WTC11 (cell line): ENCODE results near the gene OGDHL. TPM values are rescaled to one million over a fixed set of nuclear protein-coding genes. Genes with fewer than 3 reads are reported as not detected.

ENCODE experiments used
- ATAC-seq: fragments of 200-7000 bp; cut with Tn5 transposase; 2 replicates; pipeline ENCODE4 v1.10.0; 2021; ENCODE audit warnings: mild to moderate bottlenecking, moderate library complexity
- CTCF ChIA-PET: fragments of 300-600 bp; sonication (Branson Sonifier 250); formaldehyde crosslinking; loops from one replicate; lab custom pipeline; 2021; ENCODE audit warnings: antibody characterized with exemption; lab: Charles Lee
- POLR2A ChIA-PET: fragments of 350-600 bp; sonication (Branson Sonifier 250); formaldehyde crosslinking; loops from one replicate; lab custom pipeline; 2021; ENCODE audit warnings: antibody characterized with exemption; lab: Charles Lee
- DNase-seq: peaks from one replicate; pipeline ENCODE4 v3.0.0; 2021; ENCODE audit warnings: low spot score
- H3K27ac Mint-ChIP-seq: 2 replicates; pipeline ENCODE4 v1.8.0; 2021; ENCODE audit warnings: mixed read lengths
- H3K27me3 Mint-ChIP-seq: 2 replicates; pipeline ENCODE4 v1.8.0; 2021; ENCODE audit warnings: low read depth, mild to moderate bottlenecking, moderate library complexity, mixed read lengths
- H3K36me3 Mint-ChIP-seq: 2 replicates; pipeline ENCODE4 v1.8.0; 2021; ENCODE audit warnings: mixed read lengths
- H3K4me1 Mint-ChIP-seq: 2 replicates; pipeline ENCODE4 v1.8.0; 2022; ENCODE audit warnings: mixed read lengths
- H3K4me3 Mint-ChIP-seq: 2 replicates; pipeline ENCODE4 v1.8.0; 2021; ENCODE audit warnings: mild to moderate bottlenecking, moderate library complexity, mixed read lengths
- H3K9me3 Mint-ChIP-seq: 2 replicates; pipeline ENCODE4 v1.8.0; 2021; ENCODE audit warnings: mixed read lengths
- CREB1 ChIP-seq: sonication (generic); formaldehyde crosslinking; IDR thresholded peaks from 2 replicates; pipeline ENCODE4 v1.8.0; 2023; ENCODE audit warnings: mild to moderate bottlenecking, missing genetic modification reagents
- FOXJ3 ChIP-seq: sonication (generic); formaldehyde crosslinking; IDR thresholded peaks from 2 replicates; pipeline ENCODE4 v1.9.0; 2021; ENCODE audit warnings: missing genetic modification reagents, mild to moderate bottlenecking, borderline replicate concordance
- GABPB1 ChIP-seq: sonication (generic); formaldehyde crosslinking; IDR thresholded peaks from 2 replicates; pipeline ENCODE4 v1.8.1; 2023; ENCODE audit warnings: mild to moderate bottlenecking, missing genetic modification reagents
- MYBL2 ChIP-seq: sonication (generic); formaldehyde crosslinking; IDR thresholded peaks from 2 replicates; pipeline ENCODE4 v1.8.1; 2023; ENCODE audit warnings: mild to moderate bottlenecking, moderate library complexity, missing genetic modification reagents
- NFATC4 ChIP-seq: fragments of 250-450 bp; sonication (Bioruptor Pico); IDR thresholded peaks from 2 replicates; pipeline ENCODE4 v1.9.0; 2021; ENCODE audit warnings: mild to moderate bottlenecking
- OVOL2 ChIP-seq: fragments of 250-450 bp; sonication (Bioruptor Pico); IDR thresholded peaks from 2 replicates; pipeline ENCODE4 v1.9.0; 2021; ENCODE audit warnings: mild to moderate bottlenecking, borderline replicate concordance
- ZNF232 ChIP-seq: sonication (generic); formaldehyde crosslinking; IDR thresholded peaks from 2 replicates; pipeline ENCODE4 v1.8.0; 2022; ENCODE audit warnings: mild to moderate bottlenecking, missing genetic modification reagents
- ZNF671 ChIP-seq: fragments of 250-450 bp; sonication (Bioruptor Pico); IDR thresholded peaks from 2 replicates; pipeline ENCODE4 v1.8.0; 2021; ENCODE audit warnings: mild to moderate bottlenecking
- total RNA-seq: library from RNA; stranded (reverse); gene quantifications from 3 replicates; pipeline ENCODE4 v1.2.3, GENCODE V29; 2021
- TF ChIP-seq, protein P1 (sequence below): sonication (generic); formaldehyde crosslinking; IDR thresholded peaks from 2 replicates; pipeline ENCODE4 v1.8.0; 2022; ENCODE audit warnings: mild to moderate bottlenecking, missing genetic modification reagents
- TF ChIP-seq, protein P2 (sequence below): sonication (generic); formaldehyde crosslinking; conservative IDR thresholded peaks from 2 replicates; pipeline ENCODE4 v1.8.1; 2023; ENCODE audit warnings: mild to moderate bottlenecking, low read depth, missing genetic modification reagents, moderate library complexity
- TF ChIP-seq, protein P3 (sequence below): sonication (generic); formaldehyde crosslinking; IDR thresholded peaks from 2 replicates; pipeline ENCODE4 v1.8.1; 2023; ENCODE audit warnings: mild to moderate bottlenecking, missing genetic modification reagents, borderline replicate concordance
- TF ChIP-seq, protein P4 (sequence below): sonication (generic); formaldehyde crosslinking; IDR thresholded peaks from 2 replicates; pipeline ENCODE4 v1.8.0; 2022; ENCODE audit warnings: mild to moderate bottlenecking, missing genetic modification reagents
- TF ChIP-seq, protein P5 (sequence below): sonication (generic); formaldehyde crosslinking; IDR thresholded peaks from 2 replicates; pipeline ENCODE4 v1.8.0; 2022; ENCODE audit warnings: missing genetic modification reagents

Gene OGDHL
- total RNA-seq, 1 experiment from 2014 or later, result 35.1 TPM

DNA sequence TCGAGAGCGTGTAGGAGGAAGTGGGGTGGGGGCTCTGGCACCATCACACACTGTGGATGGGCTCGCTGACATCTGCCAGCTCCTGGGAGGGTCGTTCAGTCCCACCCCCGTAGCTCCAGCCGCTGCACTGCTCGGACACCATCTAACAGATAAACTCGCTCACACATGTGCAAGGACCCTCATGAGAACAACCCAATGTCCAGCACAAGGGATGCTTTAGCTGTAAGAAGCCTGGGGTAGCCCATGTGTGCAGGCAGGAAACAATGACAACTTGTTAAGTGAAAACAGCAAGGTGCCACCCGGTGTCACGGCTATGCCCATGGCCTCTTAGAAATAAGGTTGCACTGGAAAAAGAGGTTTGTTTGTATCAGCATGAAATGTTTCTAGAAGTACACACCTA lies 14.1 kb downstream of the OGDHL start (continued):
- no peak for TF ChIP-seq NFATC4 (CRISPR knock-in tag)
- TF ChIP-seq, protein P1, sequence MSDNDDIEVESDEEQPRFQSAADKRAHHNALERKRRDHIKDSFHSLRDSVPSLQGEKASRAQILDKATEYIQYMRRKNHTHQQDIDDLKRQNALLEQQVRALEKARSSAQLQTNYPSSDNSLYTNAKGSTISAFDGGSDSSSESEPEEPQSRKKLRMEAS, result no peak
- TF ChIP-seq, protein P2, sequence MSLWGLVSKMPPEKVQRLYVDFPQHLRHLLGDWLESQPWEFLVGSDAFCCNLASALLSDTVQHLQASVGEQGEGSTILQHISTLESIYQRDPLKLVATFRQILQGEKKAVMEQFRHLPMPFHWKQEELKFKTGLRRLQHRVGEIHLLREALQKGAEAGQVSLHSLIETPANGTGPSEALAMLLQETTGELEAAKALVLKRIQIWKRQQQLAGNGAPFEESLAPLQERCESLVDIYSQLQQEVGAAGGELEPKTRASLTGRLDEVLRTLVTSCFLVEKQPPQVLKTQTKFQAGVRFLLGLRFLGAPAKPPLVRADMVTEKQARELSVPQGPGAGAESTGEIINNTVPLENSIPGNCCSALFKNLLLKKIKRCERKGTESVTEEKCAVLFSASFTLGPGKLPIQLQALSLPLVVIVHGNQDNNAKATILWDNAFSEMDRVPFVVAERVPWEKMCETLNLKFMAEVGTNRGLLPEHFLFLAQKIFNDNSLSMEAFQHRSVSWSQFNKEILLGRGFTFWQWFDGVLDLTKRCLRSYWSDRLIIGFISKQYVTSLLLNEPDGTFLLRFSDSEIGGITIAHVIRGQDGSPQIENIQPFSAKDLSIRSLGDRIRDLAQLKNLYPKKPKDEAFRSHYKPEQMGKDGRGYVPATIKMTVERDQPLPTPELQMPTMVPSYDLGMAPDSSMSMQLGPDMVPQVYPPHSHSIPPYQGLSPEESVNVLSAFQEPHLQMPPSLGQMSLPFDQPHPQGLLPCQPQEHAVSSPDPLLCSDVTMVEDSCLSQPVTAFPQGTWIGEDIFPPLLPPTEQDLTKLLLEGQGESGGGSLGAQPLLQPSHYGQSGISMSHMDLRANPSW (CRISPR knock-in tag), result no peak

DNA sequence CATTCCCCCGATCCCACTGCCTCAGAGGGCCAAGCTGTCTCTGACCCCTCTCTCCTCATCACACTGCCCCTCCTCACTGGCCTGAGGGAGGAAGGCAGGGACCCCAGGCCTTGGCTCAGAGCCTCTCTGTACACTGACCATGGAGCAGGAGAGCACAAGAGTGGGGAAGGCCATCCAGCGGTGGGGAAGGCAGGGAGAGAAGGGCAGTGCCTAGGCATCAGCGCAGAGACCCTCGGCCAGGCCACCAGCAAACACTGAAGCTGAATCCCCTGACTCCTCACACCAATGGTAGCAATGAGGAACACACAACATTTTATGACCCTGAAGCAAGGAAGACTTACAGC lies 14.8 kb downstream of the OGDHL start:
- no peak overlapping the region for H3K27ac Mint-ChIP-seq
- DNase-seq (no peak), ATAC-seq (no peak)
- H3K4me1 Mint-ChIP-seq, result no peaks in the 10 kb centered on the region
- H3K36me3 Mint-ChIP-seq, result peaks cover 45% of the 10 kb centered on the region
- CTCF ChIA-PET, result no interaction called here
- no peaks in the 10 kb centered on the region for H3K27me3 Mint-ChIP-seq
- TF ChIP-seq, protein P3, sequence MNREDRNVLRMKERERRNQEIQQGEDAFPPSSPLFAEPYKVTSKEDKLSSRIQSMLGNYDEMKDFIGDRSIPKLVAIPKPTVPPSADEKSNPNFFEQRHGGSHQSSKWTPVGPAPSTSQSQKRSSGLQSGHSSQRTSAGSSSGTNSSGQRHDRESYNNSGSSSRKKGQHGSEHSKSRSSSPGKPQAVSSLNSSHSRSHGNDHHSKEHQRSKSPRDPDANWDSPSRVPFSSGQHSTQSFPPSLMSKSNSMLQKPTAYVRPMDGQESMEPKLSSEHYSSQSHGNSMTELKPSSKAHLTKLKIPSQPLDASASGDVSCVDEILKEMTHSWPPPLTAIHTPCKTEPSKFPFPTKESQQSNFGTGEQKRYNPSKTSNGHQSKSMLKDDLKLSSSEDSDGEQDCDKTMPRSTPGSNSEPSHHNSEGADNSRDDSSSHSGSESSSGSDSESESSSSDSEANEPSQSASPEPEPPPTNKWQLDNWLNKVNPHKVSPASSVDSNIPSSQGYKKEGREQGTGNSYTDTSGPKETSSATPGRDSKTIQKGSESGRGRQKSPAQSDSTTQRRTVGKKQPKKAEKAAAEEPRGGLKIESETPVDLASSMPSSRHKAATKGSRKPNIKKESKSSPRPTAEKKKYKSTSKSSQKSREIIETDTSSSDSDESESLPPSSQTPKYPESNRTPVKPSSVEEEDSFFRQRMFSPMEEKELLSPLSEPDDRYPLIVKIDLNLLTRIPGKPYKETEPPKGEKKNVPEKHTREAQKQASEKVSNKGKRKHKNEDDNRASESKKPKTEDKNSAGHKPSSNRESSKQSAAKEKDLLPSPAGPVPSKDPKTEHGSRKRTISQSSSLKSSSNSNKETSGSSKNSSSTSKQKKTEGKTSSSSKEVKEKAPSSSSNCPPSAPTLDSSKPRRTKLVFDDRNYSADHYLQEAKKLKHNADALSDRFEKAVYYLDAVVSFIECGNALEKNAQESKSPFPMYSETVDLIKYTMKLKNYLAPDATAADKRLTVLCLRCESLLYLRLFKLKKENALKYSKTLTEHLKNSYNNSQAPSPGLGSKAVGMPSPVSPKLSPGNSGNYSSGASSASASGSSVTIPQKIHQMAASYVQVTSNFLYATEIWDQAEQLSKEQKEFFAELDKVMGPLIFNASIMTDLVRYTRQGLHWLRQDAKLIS (CRISPR knock-in tag), result no peak
- TF ChIP-seq GABPB1 (CRISPR knock-in tag) (no peak), ZNF671 (CRISPR knock-in tag) (no peak), FOXJ3 (CRISPR knock-in tag) (no peak), CREB1 (CRISPR knock-in tag) (no peak), ZNF232 (CRISPR knock-in tag) (no peak), OVOL2 (CRISPR knock-in tag) (no peak), MYBL2 (CRISPR knock-in tag) (no peak)
- TF ChIP-seq, protein P4, sequence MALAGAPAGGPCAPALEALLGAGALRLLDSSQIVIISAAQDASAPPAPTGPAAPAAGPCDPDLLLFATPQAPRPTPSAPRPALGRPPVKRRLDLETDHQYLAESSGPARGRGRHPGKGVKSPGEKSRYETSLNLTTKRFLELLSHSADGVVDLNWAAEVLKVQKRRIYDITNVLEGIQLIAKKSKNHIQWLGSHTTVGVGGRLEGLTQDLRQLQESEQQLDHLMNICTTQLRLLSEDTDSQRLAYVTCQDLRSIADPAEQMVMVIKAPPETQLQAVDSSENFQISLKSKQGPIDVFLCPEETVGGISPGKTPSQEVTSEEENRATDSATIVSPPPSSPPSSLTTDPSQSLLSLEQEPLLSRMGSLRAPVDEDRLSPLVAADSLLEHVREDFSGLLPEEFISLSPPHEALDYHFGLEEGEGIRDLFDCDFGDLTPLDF (CRISPR knock-in tag), result no peak
- TF ChIP-seq, protein P5, sequence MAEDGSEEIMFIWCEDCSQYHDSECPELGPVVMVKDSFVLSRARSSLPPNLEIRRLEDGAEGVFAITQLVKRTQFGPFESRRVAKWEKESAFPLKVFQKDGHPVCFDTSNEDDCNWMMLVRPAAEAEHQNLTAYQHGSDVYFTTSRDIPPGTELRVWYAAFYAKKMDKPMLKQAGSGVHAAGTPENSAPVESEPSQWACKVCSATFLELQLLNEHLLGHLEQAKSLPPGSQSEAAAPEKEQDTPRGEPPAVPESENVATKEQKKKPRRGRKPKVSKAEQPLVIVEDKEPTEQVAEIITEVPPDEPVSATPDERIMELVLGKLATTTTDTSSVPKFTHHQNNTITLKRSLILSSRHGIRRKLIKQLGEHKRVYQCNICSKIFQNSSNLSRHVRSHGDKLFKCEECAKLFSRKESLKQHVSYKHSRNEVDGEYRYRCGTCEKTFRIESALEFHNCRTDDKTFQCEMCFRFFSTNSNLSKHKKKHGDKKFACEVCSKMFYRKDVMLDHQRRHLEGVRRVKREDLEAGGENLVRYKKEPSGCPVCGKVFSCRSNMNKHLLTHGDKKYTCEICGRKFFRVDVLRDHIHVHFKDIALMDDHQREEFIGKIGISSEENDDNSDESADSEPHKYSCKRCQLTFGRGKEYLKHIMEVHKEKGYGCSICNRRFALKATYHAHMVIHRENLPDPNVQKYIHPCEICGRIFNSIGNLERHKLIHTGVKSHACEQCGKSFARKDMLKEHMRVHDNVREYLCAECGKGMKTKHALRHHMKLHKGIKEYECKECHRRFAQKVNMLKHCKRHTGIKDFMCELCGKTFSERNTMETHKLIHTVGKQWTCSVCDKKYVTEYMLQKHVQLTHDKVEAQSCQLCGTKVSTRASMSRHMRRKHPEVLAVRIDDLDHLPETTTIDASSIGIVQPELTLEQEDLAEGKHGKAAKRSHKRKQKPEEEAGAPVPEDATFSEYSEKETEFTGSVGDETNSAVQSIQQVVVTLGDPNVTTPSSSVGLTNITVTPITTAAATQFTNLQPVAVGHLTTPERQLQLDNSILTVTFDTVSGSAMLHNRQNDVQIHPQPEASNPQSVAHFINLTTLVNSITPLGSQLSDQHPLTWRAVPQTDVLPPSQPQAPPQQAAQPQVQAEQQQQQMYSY, result no peak
- TF ChIP-seq, protein P2 (CRISPR knock-in tag), result no peak
- H3K9me3 Mint-ChIP-seq, result peaks cover 1% of the 10 kb centered on the region; the same call in 1 of the 2 replicates
- POLR2A ChIA-PET, result no interaction called here
- no peak overlapping the region for H3K4me3 Mint-ChIP-seq
